ENCODE measurements around the gene EXOSC5. TPM values are rescaled to one million over a fixed set of nuclear protein-coding genes. Genes with fewer than 3 reads are reported as not detected.

Gene EXOSC5
- total and polyA plus RNA-seq, 2 of the 13 experiments (the other 11 are each of a cell fraction or from before 2014, with no cell fraction given): 24.1 to 26.5 TPM

GRCh38 chr19:41352609-41353465 lies 44.3 kb downstream of the EXOSC5 start (continued):
- TF ChIP-seq ZNF597 (CRISPR knock-in tag; IDR thresholded peaks at IDR 0.05): no peak
- no peak for TF ChIP-seq MYNN (CRISPR knock-in tag; IDR thresholded peaks at IDR 0.05; ENCODE audit: low read depth)
- TF ChIP-seq TBX3 (IDR thresholded peaks at IDR 0.05; ENCODE audit: borderline replicate concordance): no peak
- TF ChIP-seq ERF (CRISPR knock-in tag; IDR thresholded peaks at IDR 0.05): no peak
- no peak for TF ChIP-seq RXRB (CRISPR knock-in tag; IDR thresholded peaks at IDR 0.05; ENCODE audit: borderline replicate concordance)
- TF ChIP-seq ZNF343 (CRISPR knock-in tag; IDR thresholded peaks at IDR 0.05): no peak
- peak; percentile 25; the same call in 1 of the 2 replicates for TF ChIP-seq ZNF790 (CRISPR knock-in tag; IDR thresholded peaks at IDR 0.05; ENCODE audit: borderline replicate concordance)
- no peak for TF ChIP-seq ZNF776 (CRISPR knock-in tag; IDR thresholded peaks at IDR 0.05)
- no peak; the same call in 1 of the 2 replicates for TF ChIP-seq ZNF614 (CRISPR knock-in tag; IDR thresholded peaks at IDR 0.05; ENCODE audit: borderline replicate concordance)
- no peak for TF ChIP-seq ATM (IDR thresholded peaks at IDR 0.05; ENCODE audit: borderline replicate concordance)
- TF ChIP-seq POLR2AphosphoS2 (IDR thresholded peaks at IDR 0.05; ENCODE audit: low read depth, low read length): no peak
- no peak for TF ChIP-seq NPAS2 (CRISPR knock-in tag; IDR thresholded peaks at IDR 0.05; ENCODE audit: borderline replicate concordance)
- TF ChIP-seq, protein P1, sequence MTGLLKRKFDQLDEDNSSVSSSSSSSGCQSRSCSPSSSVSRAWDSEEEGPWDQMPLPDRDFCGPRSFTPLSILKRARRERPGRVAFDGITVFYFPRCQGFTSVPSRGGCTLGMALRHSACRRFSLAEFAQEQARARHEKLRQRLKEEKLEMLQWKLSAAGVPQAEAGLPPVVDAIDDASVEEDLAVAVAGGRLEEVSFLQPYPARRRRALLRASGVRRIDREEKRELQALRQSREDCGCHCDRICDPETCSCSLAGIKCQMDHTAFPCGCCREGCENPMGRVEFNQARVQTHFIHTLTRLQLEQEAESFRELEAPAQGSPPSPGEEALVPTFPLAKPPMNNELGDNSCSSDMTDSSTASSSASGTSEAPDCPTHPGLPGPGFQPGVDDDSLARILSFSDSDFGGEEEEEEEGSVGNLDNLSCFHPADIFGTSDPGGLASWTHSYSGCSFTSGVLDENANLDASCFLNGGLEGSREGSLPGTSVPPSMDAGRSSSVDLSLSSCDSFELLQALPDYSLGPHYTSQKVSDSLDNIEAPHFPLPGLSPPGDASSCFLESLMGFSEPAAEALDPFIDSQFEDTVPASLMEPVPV (CRISPR knock-in tag; IDR thresholded peaks at IDR 0.05): peak; percentile 24; the same call in 1 of the 2 replicates
- peak; percentile 69 for TF ChIP-seq RBFOX2 (IDR thresholded peaks at IDR 0.05; ENCODE audit: low read depth, low read length)
- TF ChIP-seq ZNF512 (CRISPR knock-in tag; IDR thresholded peaks at IDR 0.05): 0 out of 2 replicates have a peak, but pooled peaks have one; percentile 32
- TF ChIP-seq RNF219 (CRISPR knock-in tag; IDR thresholded peaks at IDR 0.05): no peak; the same call in 1 of the 2 replicates
- no peak for TF ChIP-seq ZKSCAN8 (CRISPR knock-in tag; IDR thresholded peaks at IDR 0.05; ENCODE audit: borderline replicate concordance)
- no peak for TF ChIP-seq ZNF143 (CRISPR knock-in tag; IDR thresholded peaks at IDR 0.05)
